Measurements from ENCODE around the gene PACSIN2. TPM values are rescaled to one million over a fixed set of nuclear protein-coding genes. Genes with fewer than 3 reads are reported as not detected.

Gene PACSIN2
- polyA plus RNA-seq, 2 of the 4 experiments (the other 2 are of a cell fraction) = 60.3 to 94.0 TPM

- DNase-seq (ENCODE audit: low read depth in 1 of 2, low spot score in 1 of 2) (no peak), FAIRE-seq (no peak), ATAC-seq (no peak)
- no peaks in the 10 kb centered on the region for H3K4me1 ChIP-seq
- TF ChIP-seq PHF8 (IDR thresholded peaks at IDR 0.05; ENCODE audit: borderline replicate concordance, low read depth) = no peak
- TF ChIP-seq POLR2AphosphoS2 (conservative IDR thresholded peaks at IDR 0.05; ENCODE audit: low read length) = no peak
- TF ChIP-seq HOXA7 (CRISPR knock-in tag; IDR thresholded peaks at IDR 0.05) = no peak
- TF ChIP-seq NR3C1 (IDR thresholded peaks at IDR 0.05) = no peak
- H3K4me2 ChIP-seq = no peak overlapping the region
- CTCF ChIA-PET = interaction anchor here (0.7 to 1.6 kb wide), 3 partner anchors 9 to 15 kb away, joined by 3 to 4 read pairs (median 3); no protein-coding TSS in a partner anchor
- H3K27ac ChIP-seq = no peak overlapping the region
- H3K9me3 ChIP-seq = no peaks in the 10 kb centered on the region
- WGBS (ENCODE audit: missing lambda C conversion rate) = 81% methylated on average over 6 of the region's 7 CpGs
- POLR2A ChIA-PET = no interaction called here
- H3K4me3 ChIP-seq = no peak overlapping the region
Observed at GRCh38 chr22:42895087-42895486, 119.9 kb downstream of the PACSIN2 start.

- DNase-seq (ENCODE audit: low read depth in 1 of 2, low spot score in 1 of 2) = no peak
- ChIA-PET CTCF (interaction anchor here (0.7 kb wide), 1 partner anchor 9 kb away, joined by 3 read pairs; no protein-coding TSS in a partner anchor), POLR2A (no interaction called here)
- no peak overlapping the region for H3K4me2 ChIP-seq
- no peak for FAIRE-seq
- H3K4me1 ChIP-seq = no peaks in the 10 kb centered on the region
- ATAC-seq = no peak
- H3K4me3 ChIP-seq = no peak overlapping the region
- H3K27ac ChIP-seq = no peak overlapping the region
- TF ChIP-seq POLR2AphosphoS2 (conservative IDR thresholded peaks at IDR 0.05; ENCODE audit: low read length) = no peak
- no peak for TF ChIP-seq ZNF302 (CRISPR knock-in tag; IDR thresholded peaks at IDR 0.05)
- no peak for TF ChIP-seq ZSCAN20 (CRISPR knock-in tag; IDR thresholded peaks at IDR 0.05)
- TF ChIP-seq HOXB5 (CRISPR knock-in tag; IDR thresholded peaks at IDR 0.05) = no peak
- no peak for TF ChIP-seq USF2 (IDR thresholded peaks at IDR 0.05)
- TF ChIP-seq CTCF (IDR thresholded peaks at IDR 0.05) = no peak
- no peak for TF ChIP-seq EHF (CRISPR knock-in tag; IDR thresholded peaks at IDR 0.05)
- no peak for TF ChIP-seq BCL3 (IDR thresholded peaks at IDR 0.05)
- no peak for TF ChIP-seq HES2 (IDR thresholded peaks at IDR 0.05)
- TF ChIP-seq MYC (IDR thresholded peaks at IDR 0.05; ENCODE audit: borderline replicate concordance, low read length) = no peak
- no peak for TF ChIP-seq RNF2 (IDR thresholded peaks at IDR 0.05; ENCODE audit: borderline replicate concordance, low read depth)
- 88% methylated on average over 23 of the region's 25 CpGs for WGBS (ENCODE audit: missing lambda C conversion rate)
- H3K9me3 ChIP-seq = no peaks in the 10 kb centered on the region
Observed at GRCh38 chr22:42893371-42894150, 121.4 kb downstream of the PACSIN2 start.

GRCh38 chr22:42892571-42893316 lies 122.2 kb downstream of the PACSIN2 start:
- ChIA-PET POLR2A (no interaction called here), CTCF (interaction anchor here (1.0 kb wide), 1 partner anchor 9 kb away, joined by 3 read pairs; no protein-coding TSS in a partner anchor)
- WGBS (ENCODE audit: missing lambda C conversion rate) = 95% methylated on average over 8 of the region's 10 CpGs
- FAIRE-seq (no peak), DNase-seq (ENCODE audit: low read depth in 1 of 2, low spot score in 1 of 2) (no peak), ATAC-seq (no peak; a peak in 1 of 6 replicates)
- TF ChIP-seq ZSCAN20 (CRISPR knock-in tag; IDR thresholded peaks at IDR 0.05) = no peak
- Histone ChIP-seq H3K4me1 (no peaks in the 10 kb centered on the region), H3K9me3 (no peaks in the 10 kb centered on the region), H3K4me2 (no peak overlapping the region), H3K4me3 (no peak overlapping the region), H3K27ac (no peak overlapping the region)

Data from A549 (cell line).